GM12801 (cell line): ENCODE results near the gene DCHS2.

Experiments used
- TF ChIP-seq, protein P1 (sequence below): IDR thresholded peaks from one replicate; pipeline ENCODE4 v1.5.1; 2011; ENCODE audit warnings: control low read depth; ENCODE audit not compliant: insufficient read length; ENCODE audit errors: extremely low read depth

Gene DCHS2

DNA sequence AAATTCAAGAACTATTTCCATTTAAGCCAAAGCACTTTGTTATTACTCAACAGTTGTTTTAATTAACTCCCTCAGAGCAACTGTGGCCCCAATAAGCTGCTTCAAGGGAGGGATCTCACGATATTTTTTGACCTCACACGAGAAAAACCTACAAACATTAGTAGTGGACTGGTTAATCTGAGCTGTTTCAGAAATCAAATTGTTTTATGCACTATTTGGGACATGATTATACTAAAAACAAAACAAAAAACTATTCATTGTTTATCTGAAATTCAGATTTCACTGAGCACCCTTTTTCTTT, 74.3 kb downstream of the DCHS2 start:
- TF ChIP-seq, protein P1, sequence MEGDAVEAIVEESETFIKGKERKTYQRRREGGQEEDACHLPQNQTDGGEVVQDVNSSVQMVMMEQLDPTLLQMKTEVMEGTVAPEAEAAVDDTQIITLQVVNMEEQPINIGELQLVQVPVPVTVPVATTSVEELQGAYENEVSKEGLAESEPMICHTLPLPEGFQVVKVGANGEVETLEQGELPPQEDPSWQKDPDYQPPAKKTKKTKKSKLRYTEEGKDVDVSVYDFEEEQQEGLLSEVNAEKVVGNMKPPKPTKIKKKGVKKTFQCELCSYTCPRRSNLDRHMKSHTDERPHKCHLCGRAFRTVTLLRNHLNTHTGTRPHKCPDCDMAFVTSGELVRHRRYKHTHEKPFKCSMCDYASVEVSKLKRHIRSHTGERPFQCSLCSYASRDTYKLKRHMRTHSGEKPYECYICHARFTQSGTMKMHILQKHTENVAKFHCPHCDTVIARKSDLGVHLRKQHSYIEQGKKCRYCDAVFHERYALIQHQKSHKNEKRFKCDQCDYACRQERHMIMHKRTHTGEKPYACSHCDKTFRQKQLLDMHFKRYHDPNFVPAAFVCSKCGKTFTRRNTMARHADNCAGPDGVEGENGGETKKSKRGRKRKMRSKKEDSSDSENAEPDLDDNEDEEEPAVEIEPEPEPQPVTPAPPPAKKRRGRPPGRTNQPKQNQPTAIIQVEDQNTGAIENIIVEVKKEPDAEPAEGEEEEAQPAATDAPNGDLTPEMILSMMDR, result no peak

DNA sequence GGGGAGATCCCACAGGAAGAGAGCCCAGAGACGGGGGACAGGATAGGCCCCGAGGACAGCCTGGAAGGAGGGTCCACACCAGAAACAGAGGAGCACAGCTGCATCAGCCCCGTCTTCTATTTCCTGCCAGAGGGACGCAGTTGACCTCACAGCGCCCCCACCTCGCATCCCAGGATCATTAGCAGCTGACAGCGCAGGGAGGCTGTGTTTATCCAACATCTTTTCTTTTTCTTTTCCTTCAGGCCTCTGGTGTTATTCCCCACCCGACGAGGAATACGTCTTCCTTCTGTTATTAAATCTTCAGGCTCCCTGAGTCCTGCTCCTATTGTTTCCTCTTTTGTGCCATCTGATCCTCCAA, 75.4 kb downstream of the DCHS2 start:
- TF ChIP-seq, protein P1, result no peak

DNA sequence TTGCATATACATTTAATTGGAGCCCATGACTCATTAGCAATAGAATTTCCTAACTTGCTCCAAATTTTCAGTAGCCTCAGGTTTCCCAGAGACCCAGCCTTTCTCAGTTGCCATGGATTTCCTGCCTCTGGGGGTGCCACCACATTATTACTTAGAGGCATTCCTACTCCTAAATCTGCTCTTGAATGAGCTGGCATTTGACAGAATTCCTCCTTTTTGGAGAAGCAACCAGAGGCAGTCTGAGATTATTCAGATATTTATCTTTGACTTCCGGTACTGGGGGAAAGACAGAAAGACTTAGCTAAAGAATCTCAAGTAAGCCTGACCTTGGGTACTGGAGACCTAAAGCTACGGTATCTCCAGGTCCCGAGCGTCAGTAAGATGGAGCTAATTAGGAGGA, 76.3 kb downstream of the DCHS2 start:
- TF ChIP-seq, protein P1, result no peak

DNA sequence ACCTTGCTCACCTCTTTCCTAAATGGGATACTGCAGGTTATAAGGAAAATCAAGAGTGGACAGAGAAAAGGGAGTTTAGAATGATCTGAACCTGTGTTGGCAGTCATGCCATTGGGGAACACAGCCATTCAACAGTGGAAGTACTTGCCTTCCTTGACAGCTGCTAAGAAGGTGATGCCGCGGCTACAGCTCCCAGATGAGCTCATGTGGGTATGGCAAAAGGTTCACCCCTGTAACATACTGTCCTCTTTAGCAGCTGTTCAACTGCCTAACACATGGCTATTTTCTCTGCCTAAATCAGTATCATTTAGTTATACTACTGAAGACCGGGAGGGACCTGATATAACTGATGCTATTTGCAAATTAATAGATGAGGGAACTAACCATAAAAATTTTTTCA, 76.8 kb downstream of the DCHS2 start:
- TF ChIP-seq, protein P1, result no peak

DNA sequence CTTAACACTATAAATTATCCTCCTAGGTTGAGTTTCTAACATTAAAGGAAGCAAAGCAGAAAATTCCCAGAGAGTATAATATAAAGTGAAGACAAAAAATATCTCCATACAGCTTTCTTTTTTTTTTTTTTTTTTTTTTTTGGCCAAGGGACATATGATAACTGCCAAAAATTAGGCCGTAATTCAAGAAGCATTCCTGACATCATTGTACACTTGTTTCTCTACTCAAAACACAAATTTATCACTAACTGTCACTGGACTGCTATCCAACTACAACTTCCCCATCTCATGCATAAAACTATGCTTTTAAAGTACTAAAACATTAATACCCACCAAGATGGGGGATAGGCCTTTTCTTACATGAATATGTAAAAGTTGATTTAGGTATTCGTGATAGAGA, 77.2 kb downstream of the DCHS2 start:
- TF ChIP-seq, protein P1, result no peak

DNA sequence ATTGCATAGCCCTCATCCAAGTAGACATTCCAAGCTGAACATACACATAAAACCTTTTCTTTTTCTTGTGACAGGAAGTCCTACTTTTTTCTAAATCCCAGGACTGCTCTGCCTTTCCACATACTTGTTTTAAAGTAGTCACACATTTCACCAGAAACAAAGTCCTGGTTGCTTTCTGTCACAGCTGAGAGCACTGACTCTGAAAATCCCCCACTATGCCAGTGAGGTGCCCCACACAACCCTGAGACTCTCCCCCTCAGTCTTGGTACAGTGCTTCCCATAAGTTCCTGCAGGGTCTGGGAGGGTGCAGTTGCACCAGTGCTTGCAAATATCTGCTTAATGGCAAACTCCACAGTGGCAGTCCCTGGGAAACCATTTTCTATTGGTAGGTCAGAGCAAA, 84.2 kb downstream of the DCHS2 start:
- TF ChIP-seq, protein P1, result no peak

DNA sequence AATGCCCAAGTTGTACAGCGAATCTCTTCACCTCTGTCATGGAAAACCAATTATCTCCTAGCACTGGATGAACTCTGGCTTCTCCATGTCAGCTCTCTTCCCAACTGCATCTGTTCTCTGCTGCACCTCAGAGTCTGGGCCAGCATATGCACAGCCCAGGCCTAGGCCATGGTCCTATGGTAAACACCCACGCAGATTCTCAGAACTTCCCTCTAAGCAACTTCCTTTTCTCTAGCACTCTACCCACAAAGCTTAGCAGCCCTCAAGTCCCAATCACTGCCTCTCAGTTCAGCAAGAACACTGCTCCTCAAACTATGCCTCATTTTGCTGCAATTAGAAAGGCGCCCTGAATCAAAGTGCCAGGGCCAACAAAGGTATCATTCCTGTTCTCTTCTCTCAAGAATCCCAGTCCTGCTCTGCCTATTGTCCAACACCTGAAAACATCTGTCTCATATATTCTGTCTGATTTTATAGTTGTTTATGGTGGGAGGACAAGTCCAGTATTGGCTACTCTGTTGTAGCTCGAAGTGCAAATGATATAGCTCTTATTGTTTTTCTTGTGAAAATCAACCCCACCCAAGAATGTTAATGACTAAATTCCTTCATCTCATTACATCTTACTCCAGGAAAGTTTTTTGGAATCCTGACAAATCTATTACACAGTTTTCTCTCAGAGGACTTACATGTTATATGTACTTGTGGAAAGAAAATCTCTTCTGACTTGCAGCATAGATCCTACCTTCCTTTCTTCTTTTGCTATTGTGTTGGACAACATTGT, 85.4 kb downstream of the DCHS2 start:
- TF ChIP-seq, protein P1, result no peak
